Erythroblast (primary cell): ENCODE data around the gene CDH18.

Source experiments
- GATA1 ChIP-seq: IDR thresholded peaks from 2 replicates; pipeline ENCODE4 v1.6.1; 2011; ENCODE audit warnings: low read depth, mild to moderate bottlenecking, control low read depth, low read length, moderate library complexity
- POLR2A ChIP-seq: IDR thresholded peaks from 2 replicates; pipeline ENCODE4 v1.6.1; 2011; ENCODE audit warnings: mild to moderate bottlenecking, low read length

GRCh38 chr5:19917588-19918122 lies 70.3 kb downstream of the CDH18 start:
- TF ChIP-seq POLR2A, result no peak
- TF ChIP-seq GATA1, result no peak
